ENCODE data around the gene TMEM176B.

The TMEM176B gene

DNA sequence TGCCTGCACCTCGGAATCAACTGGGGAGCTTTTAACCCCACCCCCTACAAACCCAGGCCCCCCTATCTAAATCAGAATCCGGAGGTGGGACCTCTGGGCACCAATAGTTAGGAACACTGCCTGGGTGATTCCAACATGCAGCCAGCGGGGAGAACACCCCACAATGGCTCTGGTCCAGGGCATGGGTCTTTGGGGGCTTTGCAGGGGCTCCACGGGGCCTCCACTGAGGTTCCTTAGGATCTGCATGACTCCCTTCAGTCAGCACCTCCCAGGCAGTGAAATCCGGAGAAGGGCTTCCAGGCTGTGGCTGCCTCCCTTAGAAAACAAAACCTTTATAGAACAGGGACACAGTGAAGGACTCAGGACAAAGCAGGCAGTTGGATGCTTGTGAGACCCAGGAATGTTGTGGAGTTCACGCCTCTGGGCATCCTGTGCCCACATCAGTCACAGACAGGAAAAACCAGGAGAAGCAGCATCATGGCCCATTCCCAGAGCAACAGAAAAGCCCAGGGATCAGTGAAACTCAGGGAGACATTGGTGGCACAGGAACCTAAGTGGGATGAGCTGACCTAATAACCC lies 35.6 kb upstream of the TMEM176B start:
- Histone ChIP-seq H3K36me3 (no peaks in the 10 kb centered on the region), H3K27me3 (no peaks in the 10 kb centered on the region), H3K4me3 (no peak overlapping the region), H3K4me1 (no peaks in the 10 kb centered on the region), H3K27ac (no peak overlapping the region), H3K9me3 (no peaks in the 10 kb centered on the region)
- intact Hi-C loops (cut with DNase I; ENCODE audit: low total_unique reads), result no loop called here
- no peak for DNase-seq
- TF ChIP-seq, protein P1, sequence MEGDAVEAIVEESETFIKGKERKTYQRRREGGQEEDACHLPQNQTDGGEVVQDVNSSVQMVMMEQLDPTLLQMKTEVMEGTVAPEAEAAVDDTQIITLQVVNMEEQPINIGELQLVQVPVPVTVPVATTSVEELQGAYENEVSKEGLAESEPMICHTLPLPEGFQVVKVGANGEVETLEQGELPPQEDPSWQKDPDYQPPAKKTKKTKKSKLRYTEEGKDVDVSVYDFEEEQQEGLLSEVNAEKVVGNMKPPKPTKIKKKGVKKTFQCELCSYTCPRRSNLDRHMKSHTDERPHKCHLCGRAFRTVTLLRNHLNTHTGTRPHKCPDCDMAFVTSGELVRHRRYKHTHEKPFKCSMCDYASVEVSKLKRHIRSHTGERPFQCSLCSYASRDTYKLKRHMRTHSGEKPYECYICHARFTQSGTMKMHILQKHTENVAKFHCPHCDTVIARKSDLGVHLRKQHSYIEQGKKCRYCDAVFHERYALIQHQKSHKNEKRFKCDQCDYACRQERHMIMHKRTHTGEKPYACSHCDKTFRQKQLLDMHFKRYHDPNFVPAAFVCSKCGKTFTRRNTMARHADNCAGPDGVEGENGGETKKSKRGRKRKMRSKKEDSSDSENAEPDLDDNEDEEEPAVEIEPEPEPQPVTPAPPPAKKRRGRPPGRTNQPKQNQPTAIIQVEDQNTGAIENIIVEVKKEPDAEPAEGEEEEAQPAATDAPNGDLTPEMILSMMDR (IDR thresholded peaks at IDR 0.05), result no peak

GRCh38 chr7:150835019-150835418 lies 34.9 kb upstream of the TMEM176B start:
- Histone ChIP-seq H3K27me3 (no peaks in the 10 kb centered on the region), H3K27ac (no peak overlapping the region), H3K4me3 (no peak overlapping the region), H3K36me3 (no peaks in the 10 kb centered on the region), H3K9me3 (no peaks in the 10 kb centered on the region), H3K4me1 (no peaks in the 10 kb centered on the region)
- TF ChIP-seq, protein P1 (IDR thresholded peaks at IDR 0.05), result no peak
- no peak for DNase-seq
- intact Hi-C loops (cut with DNase I; ENCODE audit: low total_unique reads), result no loop called here

DNA sequence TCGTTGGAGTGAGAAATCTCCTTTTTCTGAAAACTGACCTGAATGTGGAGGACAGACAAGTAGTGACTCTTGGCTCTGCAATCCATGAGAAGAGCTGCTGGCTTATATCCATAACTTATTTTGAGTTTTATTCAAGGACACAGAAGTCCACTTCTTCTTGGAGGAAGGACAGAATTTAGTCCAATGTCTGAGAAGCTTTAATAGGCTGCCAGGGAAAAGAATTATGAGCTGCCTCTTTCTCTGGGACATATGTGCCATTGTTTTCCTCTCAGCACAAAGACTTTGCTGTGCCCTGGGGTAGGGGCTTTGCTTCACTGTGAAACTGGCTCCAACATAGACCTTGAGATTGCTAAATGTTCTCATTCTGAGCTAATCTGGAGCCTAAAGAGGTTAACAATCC lies 31.7 kb upstream of the TMEM176B start:
- Histone ChIP-seq H3K36me3 (no peaks in the 10 kb centered on the region), H3K4me1 (no peaks in the 10 kb centered on the region), H3K9me3 (no peaks in the 10 kb centered on the region), H3K27ac (no peak overlapping the region), H3K27me3 (no peaks in the 10 kb centered on the region), H3K4me3 (no peak overlapping the region)
- TF ChIP-seq, protein P1 (IDR thresholded peaks at IDR 0.05), result no peak
- DNase-seq, result no peak
- intact Hi-C loops (cut with DNase I; ENCODE audit: low total_unique reads), result no loop called here

GRCh38 chr7:150830937-150831336 lies 30.8 kb upstream of the TMEM176B start:
- H3K27me3 ChIP-seq, result no peaks in the 10 kb centered on the region
- intact Hi-C loops (cut with DNase I; ENCODE audit: low total_unique reads), result no loop called here
- no peaks in the 10 kb centered on the region for H3K36me3 ChIP-seq
- H3K4me3 ChIP-seq, result no peak overlapping the region
- no peak overlapping the region for H3K27ac ChIP-seq
- no peaks in the 10 kb centered on the region for H3K4me1 ChIP-seq
- TF ChIP-seq, protein P1 (IDR thresholded peaks at IDR 0.05), result no peak
- no peak for DNase-seq
- H3K9me3 ChIP-seq, result no peaks in the 10 kb centered on the region

DNA sequence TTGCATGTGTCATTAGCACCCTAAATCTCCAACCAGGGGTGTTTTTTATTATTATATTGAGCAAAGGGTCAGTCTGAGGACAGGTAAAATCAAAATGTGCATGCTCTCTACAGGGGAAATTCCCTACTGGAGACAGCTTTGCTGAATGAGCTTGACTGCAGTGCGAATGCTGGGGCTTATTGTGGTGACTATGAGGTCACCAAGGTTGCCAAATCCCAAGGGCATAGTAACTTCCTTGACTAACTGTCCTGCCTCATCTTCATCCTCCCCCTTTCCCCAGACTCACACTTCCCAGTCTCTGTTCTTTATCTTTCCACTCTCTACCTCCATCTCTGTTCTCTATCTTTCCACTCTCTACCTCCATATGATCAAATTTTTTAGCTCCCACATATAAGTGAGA lies 29.3 kb upstream of the TMEM176B start:
- intact Hi-C loops (cut with DNase I; ENCODE audit: low total_unique reads), result no loop called here
- Histone ChIP-seq H3K4me3 (no peak overlapping the region), H3K27me3 (no peaks in the 10 kb centered on the region), H3K27ac (no peak overlapping the region), H3K9me3 (no peaks in the 10 kb centered on the region), H3K36me3 (no peaks in the 10 kb centered on the region), H3K4me1 (no peaks in the 10 kb centered on the region)
- DNase-seq, result no peak
- TF ChIP-seq, protein P1 (IDR thresholded peaks at IDR 0.05), result no peak

GRCh38 chr7:150828384-150828783 lies 28.2 kb upstream of the TMEM176B start:
- no peaks in the 10 kb centered on the region for H3K9me3 ChIP-seq
- no peak overlapping the region for H3K27ac ChIP-seq
- H3K4me3 ChIP-seq, result no peak overlapping the region
- H3K4me1 ChIP-seq, result no peaks in the 10 kb centered on the region
- no peaks in the 10 kb centered on the region for H3K27me3 ChIP-seq
- no peaks in the 10 kb centered on the region for H3K36me3 ChIP-seq
- TF ChIP-seq, protein P1 (IDR thresholded peaks at IDR 0.05), result no peak
- DNase-seq, result no peak
- intact Hi-C loops (cut with DNase I; ENCODE audit: low total_unique reads), result no loop called here
